Epithelial cell of prostate (primary cell): ENCODE data around the gene INO80B.
"Not testable (repeated sequence)": the region's sequence is repeated elsewhere in the genome, so short reads cannot be mapped to it uniquely, and the experiment has no call there.

Experiments used
- DNase-seq: peaks from one replicate; pipeline ENCODE4 v3.0.0-alpha.2; 2011; ENCODE audit warnings: low read depth, low spot score
- H3K27ac ChIP-seq: fragments of 450-650 bp; 2 replicates; pipeline ENCODE4 v1.5.1; 2017; ENCODE audit warnings: mild to moderate bottlenecking

The INO80B gene

DNA sequence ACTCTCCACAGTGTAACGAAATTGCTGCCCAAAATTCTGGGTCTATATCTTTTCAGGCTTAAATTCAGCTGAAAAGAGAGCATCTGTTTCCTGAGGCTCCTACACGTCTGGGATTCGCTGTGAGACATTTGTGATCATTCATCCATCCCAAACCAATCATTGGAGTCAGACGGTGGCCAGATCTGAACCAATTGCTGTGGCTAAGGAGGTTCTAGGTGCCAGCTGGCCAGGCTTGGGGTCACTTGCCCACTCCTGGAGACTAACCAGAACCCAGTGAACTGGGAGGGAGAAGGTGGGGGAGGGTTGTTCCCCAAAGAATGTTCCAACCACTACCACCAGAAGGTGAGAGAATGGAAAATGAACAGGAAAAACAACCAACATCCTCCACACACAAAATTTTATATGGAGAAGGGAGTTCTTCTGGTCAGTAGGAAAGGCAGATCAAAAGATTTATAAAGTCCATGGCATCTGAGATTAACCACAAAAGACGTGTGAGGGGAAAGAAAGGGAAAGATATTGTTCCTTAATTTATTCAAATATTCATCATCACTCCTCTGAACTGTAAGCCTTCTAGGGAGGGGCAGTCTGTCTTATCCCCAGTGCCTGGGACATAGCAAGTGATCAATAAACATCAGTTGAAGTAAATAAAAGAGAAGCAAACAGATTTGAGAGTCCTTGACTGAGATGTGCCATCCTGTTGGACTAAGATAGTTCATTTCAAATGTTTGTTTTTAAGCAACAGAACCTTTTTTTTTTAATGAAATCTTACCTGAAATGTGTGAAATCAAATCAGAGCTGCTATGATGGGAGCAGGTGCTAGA lies 10.2 kb upstream of the INO80B start:
- no peak for DNase-seq

GRCh38 chr2:74447230-74447999 lies 7.5 kb upstream of the INO80B start:
- DNase-seq = no peak
- no peak overlapping the region for H3K27ac ChIP-seq

More for the DNA sequence above, 10.2 kb upstream of the INO80B start:
- no peak overlapping the region for H3K27ac ChIP-seq

DNA sequence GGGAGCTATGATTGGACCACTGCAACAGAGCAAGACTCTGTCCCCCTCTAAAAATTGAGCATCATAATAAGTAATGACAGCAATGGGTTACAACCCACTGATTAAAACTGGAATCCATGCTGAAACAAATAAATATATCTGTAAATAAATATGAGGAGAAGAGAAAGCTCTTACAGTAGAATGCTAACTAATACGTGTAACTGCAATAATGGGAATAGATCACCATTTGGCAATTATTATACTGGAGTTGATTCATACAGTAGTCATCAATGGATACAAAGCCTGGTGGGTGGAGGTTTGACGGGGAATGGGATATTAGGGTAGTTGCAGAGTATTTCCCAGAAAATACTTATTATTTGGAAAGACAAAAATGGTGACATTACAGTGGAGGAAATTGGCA lies 6.1 kb upstream of the INO80B start:
- no peak overlapping the region for H3K27ac ChIP-seq
- DNase-seq = no peak

- DNase-seq = no peak
These were observed 4.2 kb upstream of the INO80B start for GRCh38 chr2:74450570-74451190.

DNA sequence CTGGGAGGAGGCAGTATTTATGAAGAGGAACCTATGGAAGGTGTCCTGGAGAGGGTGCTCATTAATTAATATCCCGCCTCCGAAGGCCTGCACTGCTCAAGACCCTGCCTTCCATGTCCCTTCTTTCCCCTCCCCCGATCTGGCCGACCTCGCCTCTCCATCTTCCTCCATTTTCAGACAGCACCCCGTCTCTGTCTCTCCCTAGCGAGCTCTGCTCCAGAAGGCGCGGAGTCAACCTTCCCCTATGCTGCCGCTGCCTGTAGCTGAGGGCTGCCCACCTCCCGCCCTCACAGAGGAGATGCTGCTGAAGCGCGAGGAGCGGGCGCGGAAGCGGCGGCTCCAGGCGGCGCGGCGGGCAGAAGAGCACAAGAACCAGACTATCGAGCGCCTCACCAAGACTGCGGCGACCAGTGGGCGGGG lies 2.3 kb downstream of the INO80B start:
- H3K27ac ChIP-seq = peak overlapping the region; percentile 92
- DNase-seq = no peak

More at GRCh38 chr2:74450570-74451190, 4.2 kb upstream of the INO80B start:
- H3K27ac ChIP-seq = no peak overlapping the region

DNA sequence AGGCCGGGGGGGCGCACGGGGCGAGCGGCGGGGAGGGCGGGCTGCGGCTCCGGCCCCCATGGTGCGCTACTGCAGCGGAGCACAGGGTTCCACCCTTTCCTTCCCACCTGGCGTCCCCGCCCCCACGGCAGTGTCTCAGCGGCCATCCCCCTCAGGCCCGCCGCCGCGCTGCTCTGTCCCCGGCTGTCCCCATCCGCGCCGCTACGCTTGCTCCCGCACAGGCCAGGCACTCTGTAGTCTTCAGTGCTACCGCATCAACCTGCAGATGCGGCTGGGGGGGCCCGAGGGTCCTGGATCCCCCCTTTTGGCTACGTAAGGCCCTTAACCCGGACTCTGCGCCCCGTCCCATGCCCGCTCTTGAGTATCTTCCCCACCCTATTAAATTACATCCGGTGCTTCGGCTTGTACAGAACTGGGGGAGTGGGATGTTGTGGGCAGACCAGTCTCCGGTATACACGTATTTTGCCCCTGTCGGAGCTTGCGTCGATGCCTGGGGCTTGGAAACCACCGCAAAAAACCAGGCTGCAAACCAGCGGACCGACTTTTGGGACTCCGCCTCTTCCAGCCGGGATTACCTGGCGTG lies 2.8 kb downstream of the INO80B start:
- H3K27ac ChIP-seq = peak overlapping the region; percentile 92
- DNase-seq = no peak

DNA sequence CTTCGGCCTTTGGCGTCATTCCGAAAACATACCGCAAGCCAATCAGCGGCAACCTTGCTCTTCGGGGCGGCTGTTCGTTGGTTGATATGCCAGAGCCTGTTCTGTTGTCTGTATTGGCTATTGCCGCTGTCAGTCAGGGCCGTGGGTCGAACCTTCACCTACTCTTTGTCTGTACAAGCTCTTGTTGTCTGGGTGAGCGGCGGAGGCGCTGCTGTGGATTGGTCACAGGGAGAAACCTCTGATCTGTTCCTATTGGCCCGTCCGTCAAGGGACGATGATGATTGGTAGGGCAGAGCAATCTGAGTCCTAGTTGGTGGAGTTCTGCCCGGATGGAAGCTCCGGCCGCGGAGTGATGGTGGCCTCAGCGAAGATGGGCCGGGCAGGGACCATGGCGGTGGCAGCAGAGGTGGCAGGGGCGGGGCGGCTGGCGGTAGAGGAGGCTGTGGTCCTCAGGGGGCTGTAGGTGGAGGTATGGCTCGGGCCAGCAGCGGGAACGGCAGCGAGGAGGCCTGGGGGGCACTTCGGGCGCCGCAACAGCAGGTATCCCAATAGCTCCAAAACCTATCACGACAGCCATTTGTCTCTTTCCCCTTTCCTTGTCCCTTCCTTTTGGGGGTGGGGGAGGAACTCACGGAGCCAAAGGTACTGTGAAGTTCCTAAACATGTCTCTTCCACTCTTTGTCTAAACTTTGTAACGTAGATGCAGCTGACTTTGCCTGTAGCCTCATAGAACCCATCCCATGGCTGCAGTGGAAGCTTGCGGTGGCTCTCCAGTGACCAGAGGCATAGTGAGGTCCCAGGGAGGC lies 3.4 kb downstream of the INO80B start, which contains the start of gene WBP1:
Gene WBP1 (plus strand): TSS at position 307 of the 806 bp plus-strand sequence. CDS start 165 bp downstream, at position 472.
- DNase-seq = peak; percentile 100

DNA sequence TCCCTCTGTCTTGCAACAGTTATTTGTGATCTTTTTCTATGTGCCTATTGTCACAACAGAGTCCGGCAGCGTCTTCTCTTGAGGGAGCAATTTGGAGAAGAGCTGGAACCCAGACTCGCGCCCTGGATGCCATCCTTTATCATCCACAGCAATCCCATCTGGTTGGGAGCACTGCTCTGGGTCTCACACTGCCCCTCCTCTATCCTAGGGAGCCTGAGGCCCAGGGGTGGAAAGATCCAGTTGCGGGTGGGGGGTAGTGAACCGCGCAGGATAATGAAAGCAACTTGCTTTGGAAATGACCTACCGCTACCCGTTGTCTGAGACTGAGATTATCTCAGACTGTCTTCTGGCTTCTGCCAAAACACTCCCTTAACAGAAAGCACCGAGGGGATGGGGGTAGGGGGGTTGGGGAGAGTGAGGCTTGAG lies 4.1 kb downstream of the INO80B start:
- no peak for DNase-seq
- peak overlapping the region; percentile 92 for H3K27ac ChIP-seq

More for the DNA sequence above, 3.4 kb downstream of the INO80B start, which contains the start of gene WBP1:
- H3K27ac ChIP-seq = peak within 1 kb of the TSS; percentile 92

- not testable (repeated sequence) for H3K27ac ChIP-seq, DNase-seq
These were observed 4.7 kb downstream of the INO80B start for GRCh38 chr2:74459503-74460118.

GRCh38 chr2:74460187-74460586 lies 5.3 kb downstream of the INO80B start:
- not testable (repeated sequence) for DNase-seq, H3K27ac ChIP-seq

- no peak for DNase-seq
- no peak overlapping the region for H3K27ac ChIP-seq
These were observed 6.5 kb downstream of the INO80B start for GRCh38 chr2:74461187-74462053.

DNA sequence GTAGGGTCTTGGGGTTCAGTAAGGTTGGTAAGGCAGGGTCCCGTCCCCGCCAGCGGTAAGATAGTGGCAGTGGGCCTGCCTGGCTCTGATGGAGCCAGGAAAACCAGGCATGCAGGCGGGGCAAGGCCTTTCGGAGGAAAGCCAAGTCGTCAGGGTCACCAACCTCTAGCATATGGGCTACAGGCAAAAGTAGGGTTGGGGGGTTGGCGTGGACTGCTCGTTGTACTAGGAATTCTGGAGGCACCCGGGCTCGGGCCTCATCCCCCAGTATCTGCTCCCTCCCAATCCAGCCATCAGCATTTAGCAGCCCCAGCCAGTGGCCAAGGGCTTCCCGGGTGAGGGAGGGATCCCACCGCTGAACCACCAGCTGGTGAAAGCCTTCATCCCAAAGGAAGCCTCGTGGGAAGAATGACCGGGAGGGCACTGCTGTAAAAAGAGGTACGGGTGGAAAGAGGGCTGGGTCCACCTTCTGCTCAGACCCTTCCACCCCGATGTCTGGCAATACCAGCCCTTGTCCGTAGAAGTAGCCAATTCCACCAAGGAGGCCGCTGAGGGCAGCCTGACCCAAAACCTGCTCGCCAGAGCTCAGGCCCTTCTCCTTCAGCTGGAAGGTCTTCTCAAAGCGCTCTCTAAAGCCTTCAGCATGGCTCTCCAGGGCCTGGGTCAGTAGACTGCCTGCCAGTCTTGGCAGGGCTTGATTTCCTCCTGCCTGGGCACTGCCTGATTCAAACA lies 7.3 kb downstream of the INO80B start:
- DNase-seq = no peak
- no peak overlapping the region for H3K27ac ChIP-seq

DNA sequence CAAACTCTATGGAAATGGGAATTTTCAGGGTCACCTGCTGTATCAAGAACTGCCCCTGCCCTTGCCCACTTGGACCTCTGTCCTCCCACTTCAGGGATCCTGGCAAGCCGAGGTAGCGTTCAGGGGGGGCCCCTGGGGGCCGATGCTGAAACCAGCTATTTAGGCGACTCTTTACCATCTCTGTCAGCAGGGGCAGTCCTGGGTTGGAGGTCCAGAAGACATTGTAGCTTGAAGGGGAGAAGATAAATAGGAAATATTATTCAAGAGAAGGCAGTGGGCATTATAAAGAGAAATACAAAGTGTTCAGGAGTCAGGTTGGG lies 7.9 kb downstream of the INO80B start:
- no peak overlapping the region for H3K27ac ChIP-seq
- DNase-seq = no peak

DNA sequence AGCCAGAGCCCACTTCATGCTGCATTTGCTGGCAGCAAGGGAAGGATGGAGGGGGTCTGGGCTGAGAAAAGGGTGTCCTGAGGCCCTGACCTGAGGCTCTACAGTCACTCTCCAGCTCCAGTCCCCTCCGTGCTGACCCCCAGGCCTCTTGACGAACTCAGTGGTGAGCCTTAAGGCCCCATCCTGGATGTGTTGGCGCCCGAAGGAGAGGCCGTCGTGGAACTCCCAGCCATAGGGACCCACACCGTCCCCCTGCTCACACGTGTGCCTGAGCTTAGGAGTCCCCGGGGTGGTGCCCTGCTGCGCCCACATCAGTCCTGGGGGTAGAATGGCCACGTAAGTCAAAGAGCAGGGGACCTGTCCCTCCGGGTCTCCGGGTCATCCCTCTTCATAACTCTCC lies 9.5 kb downstream of the INO80B start:
- H3K27ac ChIP-seq = peak overlapping the region; percentile 78
- DNase-seq = no peak

DNA sequence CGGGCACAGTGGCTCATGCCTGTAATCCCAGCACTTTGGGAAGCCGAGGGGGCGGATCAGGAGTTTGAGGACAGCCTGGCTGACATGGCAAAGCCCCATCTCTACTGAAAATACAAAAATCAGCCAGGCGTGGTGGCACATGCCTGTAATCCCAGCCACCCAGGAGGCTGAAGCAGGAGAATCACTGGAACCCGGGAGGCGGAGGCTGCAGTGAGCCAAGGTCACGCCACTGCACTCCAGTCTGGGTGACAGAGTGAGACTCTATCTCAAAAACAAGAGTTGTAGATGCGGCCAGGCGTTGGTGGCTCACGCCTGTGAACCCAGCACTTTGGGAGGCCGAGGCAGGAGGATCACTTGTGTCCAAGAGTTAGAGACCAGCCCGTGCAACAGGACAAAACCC lies 15.9 kb downstream of the INO80B start:
- not testable (repeated sequence) for DNase-seq
- peak overlapping the region; percentile 91 for H3K27ac ChIP-seq

DNA sequence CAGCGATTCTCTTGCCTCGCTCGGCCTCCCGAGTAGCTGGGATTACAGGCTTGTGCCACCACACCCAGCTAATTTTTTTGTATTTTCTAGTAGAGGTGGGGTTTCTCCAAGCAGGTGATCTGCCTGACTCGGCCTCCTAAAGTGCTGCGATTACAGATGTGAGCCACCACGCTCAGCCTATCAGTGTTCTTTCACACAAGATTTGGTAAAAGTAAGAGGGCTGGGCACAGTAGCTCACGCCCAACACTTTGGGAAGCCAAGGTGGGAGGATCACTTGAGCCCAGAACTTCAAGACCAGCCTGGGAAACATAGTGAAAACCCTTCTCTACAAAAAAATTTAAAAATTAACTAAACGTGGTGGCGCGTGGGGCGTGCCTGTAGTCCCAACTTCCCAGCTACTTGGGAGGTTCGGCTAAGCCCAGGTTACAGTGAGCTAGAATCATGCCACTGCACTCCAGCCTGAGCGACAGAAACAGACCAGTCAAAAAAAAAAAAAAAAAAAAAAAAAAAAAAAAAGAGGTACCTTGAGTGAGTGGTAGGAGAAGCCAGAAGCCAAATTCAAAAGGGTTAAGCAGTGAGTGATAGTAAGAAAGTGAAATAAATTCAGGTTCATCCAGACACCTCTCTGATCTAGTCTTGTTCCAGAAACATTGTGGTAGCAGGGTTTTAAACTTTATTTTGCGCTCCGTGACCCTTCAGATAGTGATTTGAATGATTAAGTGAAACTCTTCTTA lies 16.6 kb downstream of the INO80B start:
- DNase-seq = no peak

More for the DNA sequence above, 16.6 kb downstream of the INO80B start:
- H3K27ac ChIP-seq = peak overlapping the region; percentile 91
